T-helper 2 cell treated with Interferon-gamma antibody and Interleukin-4, amounts not matched to agents 5 μg/mL and 100 μg/mL, for 36 hours (primary cell): ENCODE data around the gene SUSD3.

ENCODE experiments used
- DNase-seq: peaks from one replicate; pipeline ENCODE4 v3.0.0; 2021; ENCODE audit warnings: low spot score
- H3K27ac Mint-ChIP-seq: one replicate; pipeline ENCODE4 v1.8.0; 2021; ENCODE audit warnings: mild to moderate bottlenecking, mixed read lengths
- H3K27me3 Mint-ChIP-seq: one replicate; pipeline ENCODE4 v1.8.0; 2021; ENCODE audit warnings: low read depth, mixed read lengths
- H3K36me3 Mint-ChIP-seq: one replicate; pipeline ENCODE4 v1.8.0; 2021; ENCODE audit warnings: low read depth, mixed read lengths
- H3K4me1 Mint-ChIP-seq: one replicate; pipeline ENCODE4 v1.8.0; 2021; ENCODE audit warnings: low read depth, mixed read lengths
- H3K4me3 Mint-ChIP-seq: one replicate; pipeline ENCODE4 v1.8.0; 2022; ENCODE audit warnings: mild to moderate bottlenecking, moderate library complexity, mixed read lengths
- H3K9me3 Mint-ChIP-seq: one replicate; pipeline ENCODE4 v1.8.0; 2021; ENCODE audit warnings: mixed read lengths

SUSD3 gene

GRCh38 chr9:93133681-93134014, 75.1 kb downstream of the SUSD3 start:
- Mint-ChIP-seq H3K27ac (peak overlapping the region; percentile 83), H3K4me3 (peak overlapping the region; percentile 89), H3K4me1 (peaks cover 28% of the 10 kb centered on the region), H3K9me3 (no peaks in the 10 kb centered on the region), H3K27me3 (no peaks in the 10 kb centered on the region), H3K36me3 (no peaks in the 10 kb centered on the region)
- DNase-seq, result peak; percentile 69

- peaks cover 27% of the 10 kb centered on the region for H3K4me1 Mint-ChIP-seq
- H3K36me3 Mint-ChIP-seq, result no peaks in the 10 kb centered on the region
- H3K27ac Mint-ChIP-seq, result peak within 1 kb of the TSS; percentile 93
- no peaks in the 10 kb centered on the region for H3K27me3 Mint-ChIP-seq
- H3K9me3 Mint-ChIP-seq, result no peaks in the 10 kb centered on the region
- peak; percentile 95 for DNase-seq
- peak within 1 kb of the TSS; percentile 89 for H3K4me3 Mint-ChIP-seq
These were observed 75.7 kb downstream of the SUSD3 start, which contains the start of gene NINJ1 for GRCh38 chr9:93134015-93134739. TSS of gene NINJ1 (minus strand) at chr9:93134251. CDS start at chr9:93134217, 34 bp downstream.
